Measurements from ENCODE around the gene SGCB. TPM values are rescaled to one million over a fixed set of nuclear protein-coding genes. Genes with fewer than 3 reads are reported as not detected.

Gene SGCB
- total RNA-seq, 1 donor from 2014 or later, result 51.8 TPM

GRCh38 chr4:52059372-52059771, 21.3 kb upstream of the SGCB start:
- Histone ChIP-seq H2AFZ (replicated peaks) (no peak overlapping the region), H3K27ac (no peak overlapping the region), H3K27me3 (no peaks in the 10 kb centered on the region), H3K4me3 (no peak overlapping the region), H3K9me3 (ENCODE audit: low read depth) (no peaks in the 10 kb centered on the region), H3K36me3 (no peaks in the 10 kb centered on the region), H4K20me1 (ENCODE audit: low read depth) (no peaks in the 10 kb centered on the region), H3K79me2 (ENCODE audit: low read depth) (no peaks in the 10 kb centered on the region), H3K4me1 (no peaks in the 10 kb centered on the region), H3K9ac (no peak overlapping the region), H3K4me2 (no peak overlapping the region), H3F3A (ENCODE audit: low read depth) (no peaks in the 10 kb centered on the region)
- Mint-ChIP-seq H3K27ac (no peak overlapping the region), H3K4me3 (no peak overlapping the region), H3K27me3 (ENCODE audit: insufficient read depth, low read depth) (no peaks in the 10 kb centered on the region), H3K4me1 (no peaks in the 10 kb centered on the region), H3K9me3 (no peaks in the 10 kb centered on the region), H3K36me3 (no peaks in the 10 kb centered on the region)
- DNase-seq (ENCODE audit: low spot score), result no peak
- TF ChIP-seq CTCF (IDR thresholded peaks at IDR 0.05) (no peak), EZH2 (IDR thresholded peaks at IDR 0.05) (no peak), EZH2phosphoT487 (IDR thresholded peaks at IDR 0.05) (no peak)

- TF ChIP-seq CTCF (IDR thresholded peaks at IDR 0.05) (no peak), EZH2phosphoT487 (IDR thresholded peaks at IDR 0.05) (no peak), EZH2 (IDR thresholded peaks at IDR 0.05) (no peak)
- no peaks in the 10 kb centered on the region for H3K36me3 Mint-ChIP-seq
- no peaks in the 10 kb centered on the region for H3K79me2 ChIP-seq (ENCODE audit: low read depth)
- H3K27me3 Mint-ChIP-seq (ENCODE audit: insufficient read depth, low read depth), result peaks cover 6% of the 10 kb centered on the region
- H3K9me3 Mint-ChIP-seq, result peaks cover 1% of the 10 kb centered on the region
- DNase-seq (ENCODE audit: low spot score), result no peak
- H3K4me3 ChIP-seq, result no peak overlapping the region
- no peaks in the 10 kb centered on the region for H3K4me1 Mint-ChIP-seq
- no peak overlapping the region for H3K27ac Mint-ChIP-seq
- H3K4me3 Mint-ChIP-seq, result no peak overlapping the region
- no peak overlapping the region for H3K9ac ChIP-seq
- H3K27me3 ChIP-seq, result no peaks in the 10 kb centered on the region
- H3K27ac ChIP-seq, result no peak overlapping the region
- H3K4me1 ChIP-seq, result no peaks in the 10 kb centered on the region
- no peaks in the 10 kb centered on the region for H3K9me3 ChIP-seq (ENCODE audit: low read depth)
- H3F3A ChIP-seq (ENCODE audit: low read depth), result no peaks in the 10 kb centered on the region
- H3K4me2 ChIP-seq, result no peak overlapping the region
- no peaks in the 10 kb centered on the region for H4K20me1 ChIP-seq (ENCODE audit: low read depth)
- no peak overlapping the region for H2AFZ ChIP-seq (replicated peaks)
- H3K36me3 ChIP-seq, result no peaks in the 10 kb centered on the region
Observed at GRCh38 chr4:52058275-52058674, 20.2 kb upstream of the SGCB start.

GRCh38 chr4:52057196-52057595, 19.1 kb upstream of the SGCB start:
- H2AFZ ChIP-seq (replicated peaks), result no peak overlapping the region
- no peak for DNase-seq (ENCODE audit: low spot score)
- H3F3A ChIP-seq (ENCODE audit: low read depth), result peaks cover 4% of the 10 kb centered on the region
- H3K9me3 Mint-ChIP-seq, result peaks cover 7% of the 10 kb centered on the region
- peaks cover 12% of the 10 kb centered on the region for H3K27me3 Mint-ChIP-seq (ENCODE audit: insufficient read depth, low read depth)
- no peak overlapping the region for H3K9ac ChIP-seq
- H3K79me2 ChIP-seq (ENCODE audit: low read depth), result no peaks in the 10 kb centered on the region
- no peak overlapping the region for H3K4me3 Mint-ChIP-seq
- H3K27ac ChIP-seq, result no peak overlapping the region
- TF ChIP-seq EZH2phosphoT487 (IDR thresholded peaks at IDR 0.05) (no peak), CTCF (IDR thresholded peaks at IDR 0.05) (no peak), EZH2 (IDR thresholded peaks at IDR 0.05) (no peak)
- H3K27me3 ChIP-seq, result no peaks in the 10 kb centered on the region
- peaks cover 8% of the 10 kb centered on the region for H3K4me1 ChIP-seq
- H3K36me3 ChIP-seq, result no peaks in the 10 kb centered on the region
- no peaks in the 10 kb centered on the region for H3K9me3 ChIP-seq (ENCODE audit: low read depth)
- H3K4me1 Mint-ChIP-seq, result peaks cover 5% of the 10 kb centered on the region
- no peak overlapping the region for H3K4me2 ChIP-seq
- no peaks in the 10 kb centered on the region for H3K36me3 Mint-ChIP-seq
- no peak overlapping the region for H3K27ac Mint-ChIP-seq
- no peak overlapping the region for H3K4me3 ChIP-seq
- no peaks in the 10 kb centered on the region for H4K20me1 ChIP-seq (ENCODE audit: low read depth)

Data from neural progenitor cell (in vitro differentiated cells).